Glomerular visceral epithelial cell (primary cell): ENCODE measurements around the gene SDF2.
"Not testable (repeated sequence)": the region's sequence is repeated elsewhere in the genome, so short reads cannot be mapped to it uniquely, and the experiment has no call there.

Experiments
- DNase-seq: peaks from one replicate; pipeline ENCODE4 v3.0.0-alpha.2; 2016; ENCODE audit errors: extremely low spot score

SDF2 gene

GRCh38 chr17:28684963-28685362 lies 23.3 kb upstream of the SDF2 start:
- peak; percentile 55 for DNase-seq

- no peak for DNase-seq
Observed at GRCh38 chr17:28682655-28683054, 20.9 kb upstream of the SDF2 start.

- peak; percentile 16 for DNase-seq
Observed at GRCh38 chr17:28675980-28676379, 14.3 kb upstream of the SDF2 start.

GRCh38 chr17:28675490-28675889 lies 13.8 kb upstream of the SDF2 start:
- no peak for DNase-seq

GRCh38 chr17:28669918-28670317 lies 8.2 kb upstream of the SDF2 start:
- DNase-seq: no peak

GRCh38 chr17:28667870-28668269 lies 6.2 kb upstream of the SDF2 start:
- DNase-seq: no peak

- no peak for DNase-seq
Observed at GRCh38 chr17:28665994-28666393, 4.3 kb upstream of the SDF2 start.

- DNase-seq: no peak
Observed at GRCh38 chr17:28663723-28664122, 2.0 kb upstream of the SDF2 start.

GRCh38 chr17:28662527-28662829 lies 772 bp upstream of the SDF2 start:
- DNase-seq: no peak

GRCh38 chr17:28659497-28659881 lies 2.2 kb downstream of the SDF2 start:
- DNase-seq: not testable (repeated sequence)

GRCh38 chr17:28658766-28659496 lies 2.8 kb downstream of the SDF2 start:
- DNase-seq: not testable (repeated sequence)

- not testable (repeated sequence) for DNase-seq
Observed at GRCh38 chr17:28658342-28658741, 3.4 kb downstream of the SDF2 start.

GRCh38 chr17:28657756-28658155 lies 4.0 kb downstream of the SDF2 start:
- peak; percentile 12 for DNase-seq

- DNase-seq: no peak
Observed at GRCh38 chr17:28655160-28655559, 6.5 kb downstream of the SDF2 start.

- no peak for DNase-seq
Observed at GRCh38 chr17:28648698-28649097, 13.0 kb downstream of the SDF2 start.

GRCh38 chr17:28646039-28646754 lies 15.5 kb downstream of the SDF2 start:
- DNase-seq: no peak

GRCh38 chr17:28645576-28645939 lies 16.1 kb downstream of the SDF2 start:
- no peak for DNase-seq

GRCh38 chr17:28644787-28645575 lies 16.7 kb downstream of the SDF2 start, which contains the start of gene BLTP2:
TSS of gene BLTP2 (minus strand) at chr17:28645158. CDS start at chr17:28645056, 102 bp downstream.
- peak; percentile 96 for DNase-seq

GRCh38 chr17:28643983-28644786 lies 17.5 kb downstream of the SDF2 start:
- DNase-seq: peak; percentile 59

- no peak for DNase-seq
Observed at GRCh38 chr17:28641579-28641978, 20.1 kb downstream of the SDF2 start.

GRCh38 chr17:28635506-28635905 lies 26.2 kb downstream of the SDF2 start:
- DNase-seq: no peak
